SK-N-MC (cell line): ENCODE results near the gene AMER2.

Experiments
- EZH2 ChIP-seq: fragments of 200-600 bp; sonication (generic); IDR thresholded peaks from one replicate; pipeline ENCODE4 v1.6.1; 2017; ENCODE audit warnings: antibody characterized with exemption
- POLR2AphosphoS5 ChIP-seq: IDR thresholded peaks from 2 replicates; pipeline ENCODE4 v1.6.1; 2012; ENCODE audit warnings: mild to moderate bottlenecking, low read depth, low read length, borderline replicate concordance

DNA sequence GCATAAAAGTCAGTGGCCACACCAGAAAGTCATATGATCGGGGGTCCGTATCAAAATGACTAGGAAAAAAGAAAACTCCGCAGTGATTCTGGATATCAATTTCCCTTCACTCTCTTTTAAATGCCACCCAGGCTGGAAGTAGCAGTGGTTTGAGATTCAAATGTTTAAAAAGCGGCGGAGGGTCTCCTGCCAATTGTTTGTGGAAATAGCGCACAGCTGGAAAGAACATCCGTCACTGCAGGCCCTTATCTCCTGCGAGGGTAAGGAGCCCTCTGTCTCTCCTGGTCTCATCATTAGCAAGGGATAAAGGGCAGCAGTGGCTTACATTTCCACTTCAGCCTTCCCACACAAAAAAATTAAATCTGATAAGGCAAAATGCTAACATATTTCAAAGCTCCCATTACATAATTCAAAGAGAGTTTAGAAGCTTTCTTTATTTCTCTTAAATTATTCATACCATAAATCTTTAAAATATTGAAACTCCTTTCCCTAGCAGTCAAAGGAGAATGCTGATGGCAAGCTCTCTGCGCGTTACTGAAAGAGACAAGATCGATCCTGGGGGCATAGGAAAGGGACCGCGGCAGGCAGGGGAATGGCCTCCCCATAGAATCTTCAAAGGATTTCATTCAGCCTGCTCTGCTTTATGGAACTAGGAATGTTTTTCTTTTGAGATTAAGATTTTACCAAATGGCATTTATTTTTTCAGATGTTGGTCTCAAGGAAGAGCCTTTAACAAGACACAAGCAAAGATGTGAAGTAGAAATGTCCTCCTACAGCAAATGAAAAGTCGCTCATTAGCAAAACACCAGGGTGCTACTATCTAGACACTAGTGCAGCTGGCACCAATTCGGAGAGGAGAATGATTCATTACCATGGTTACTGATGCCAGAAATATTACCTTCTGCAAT, 35.0 kb downstream of the AMER2 start:
- TF ChIP-seq EZH2 (no peak), POLR2AphosphoS5 (no peak)
